IMR-90 (cell line): ENCODE measurements around the gene NINJ2. TPM values are rescaled to one million over a fixed set of nuclear protein-coding genes. Genes with fewer than 3 reads are reported as not detected.

Experiments used
- ATAC-seq: fragments of 200-7000 bp; cut with Tn5 transposase; 2 replicates; pipeline ENCODE4 v1.9.1; 2020; ENCODE audit warnings: low read depth, mild to moderate bottlenecking, moderate library complexity
- BruUV-seq: library from RNA; stranded (reverse); fragments of 400-500 nt; replicated peaks from 2 replicates; lab custom pipeline; 2021; lab: Mats Ljungman, UMichigan
- CTCF ChIA-PET: fragments of 300-600 bp; formaldehyde crosslinking; extraction: SDS; loops from one replicate; lab custom pipeline; 2021; ENCODE audit warnings: antibody characterized with exemption; lab: Yijun Ruan, JAX
- POLR2A ChIA-PET: fragments of 300-600 bp; sonication (Branson Sonifier 250); formaldehyde crosslinking; loops from one replicate; lab custom pipeline; 2022; ENCODE audit warnings: antibody characterized with exemption; ENCODE audit not compliant: unreplicated experiment; lab: Charles Lee
- DNase-seq: peaks from one replicate; pipeline ENCODE4 v3.0.0; 2013
- H2AFZ ChIP-seq: replicated peaks from 2 replicates; pipeline ENCODE3; 2013; ENCODE audit warnings: low read length, mild to moderate bottlenecking; ENCODE audit not compliant: poor library complexity
- H2AK5ac ChIP-seq: 2 replicates; pipeline ENCODE4 v1.6.1; 2013; ENCODE audit warnings: low read depth, low read length, inconsistent platforms
- H2AK9ac ChIP-seq: replicated peaks from 2 replicates; pipeline ENCODE3; 2013; ENCODE audit warnings: mild to moderate bottlenecking, low read depth, low read length, moderate library complexity; ENCODE audit not compliant: poor library complexity
- H2BK120ac ChIP-seq: 2 replicates; pipeline ENCODE4 v1.6.1; 2013; ENCODE audit warnings: low read depth, low read length, inconsistent platforms
- H2BK15ac ChIP-seq: 3 replicates; pipeline ENCODE4 v1.6.1; 2013; ENCODE audit warnings: low read depth, low read length, inconsistent platforms
- H2BK20ac ChIP-seq: 2 replicates; pipeline ENCODE4 v1.6.1; 2013; ENCODE audit warnings: low read depth, mild to moderate bottlenecking, inconsistent platforms, low read length, moderate library complexity
- H2BK5ac ChIP-seq: 2 replicates; pipeline ENCODE4 v1.6.1; 2013; ENCODE audit warnings: mild to moderate bottlenecking, low read depth, low read length, inconsistent platforms; ENCODE audit not compliant: poor library complexity, severe bottlenecking
- H3K14ac ChIP-seq: replicated peaks from 2 replicates; pipeline ENCODE4 v1.6.1; 2013; ENCODE audit warnings: low read depth, low read length, inconsistent platforms
- H3K18ac ChIP-seq: 2 replicates; pipeline ENCODE4 v1.6.1; 2013; ENCODE audit warnings: low read depth, low read length, control low read depth
- H3K23ac ChIP-seq: 2 replicates; pipeline ENCODE4 v1.6.1; 2013; ENCODE audit warnings: low read depth, low read length, inconsistent platforms
- H3K27ac ChIP-seq: 2 replicates; pipeline ENCODE4 v1.5.1; 2013; ENCODE audit warnings: mild to moderate bottlenecking, control low read depth, low read length; ENCODE audit not compliant: insufficient read depth
- H3K27me3 ChIP-seq: 2 replicates; pipeline ENCODE4 v1.6.1; 2013; ENCODE audit warnings: low read length; ENCODE audit not compliant: control insufficient read depth, insufficient read depth
- H3K36me3 ChIP-seq: 2 replicates; pipeline ENCODE4 v1.6.1; 2013; ENCODE audit warnings: low read length, mixed read lengths; ENCODE audit not compliant: control insufficient read depth, insufficient read depth
- H3K4ac ChIP-seq: 2 replicates; pipeline ENCODE4 v1.6.1; 2013; ENCODE audit warnings: low read depth, low read length, inconsistent platforms
- H3K4me1 ChIP-seq: 2 replicates; pipeline ENCODE4 v1.6.1; 2013; ENCODE audit warnings: low read length, mixed read lengths; ENCODE audit not compliant: control insufficient read depth, insufficient read depth
- H3K4me2 ChIP-seq: 2 replicates; pipeline ENCODE4 v1.6.1; 2013; ENCODE audit warnings: low read depth, mild to moderate bottlenecking, control low read depth, low read length, moderate library complexity
- H3K4me3 ChIP-seq: 2 replicates; pipeline ENCODE4 v1.5.1; 2013; ENCODE audit warnings: low read depth, mild to moderate bottlenecking, control low read depth, low read length, moderate library complexity; ENCODE audit not compliant: insufficient read depth
- H3K56ac ChIP-seq: 2 replicates; pipeline ENCODE4 v1.6.1; 2013; ENCODE audit warnings: low read length, inconsistent platforms; ENCODE audit not compliant: insufficient read depth; ENCODE audit errors: extremely low read depth
- H3K79me1 ChIP-seq, 2 experiments: 2 replicates each; pipeline ENCODE4 v1.6.1; 2013; ENCODE audit warnings: low read length in 2 of 2, inconsistent platforms in 1 of 2, low read depth in 1 of 2
- H3K9ac ChIP-seq: 2 replicates; pipeline ENCODE4 v1.6.1; 2013; ENCODE audit warnings: low read depth, low read length, control low read depth
- H3K9me1 ChIP-seq: 2 replicates; pipeline ENCODE4 v1.6.1; 2013; ENCODE audit warnings: low read length, inconsistent platforms; ENCODE audit not compliant: insufficient read depth
- H3K9me3 ChIP-seq: 2 replicates; pipeline ENCODE4 v1.6.1; 2013; ENCODE audit warnings: low read length; ENCODE audit not compliant: control insufficient read depth, insufficient read depth
- H4K20me1 ChIP-seq: 2 replicates; pipeline ENCODE4 v1.6.1; 2013; ENCODE audit warnings: low read length, inconsistent platforms; ENCODE audit not compliant: insufficient read depth
- H4K5ac ChIP-seq: 2 replicates; pipeline ENCODE4 v1.6.1; 2013; ENCODE audit warnings: mild to moderate bottlenecking, low read depth, low read length, control low read depth
- H4K8ac ChIP-seq, 2 experiments: 2 replicates each; pipeline ENCODE4 v1.6.1; 2013; ENCODE audit warnings: low read depth in 2 of 2, low read length in 2 of 2, control low read depth in 1 of 2, inconsistent platforms in 1 of 2
- H4K91ac ChIP-seq: 2 replicates; pipeline ENCODE4 v1.6.1; 2013; ENCODE audit warnings: low read depth, low read length, inconsistent platforms; ENCODE audit not compliant: insufficient read depth
- SMC3 ChIP-seq: fragments of 150-350 bp; IDR thresholded peaks from 2 replicates; pipeline ENCODE4 v1.6.1; 2016; ENCODE audit warnings: low read depth, mild to moderate bottlenecking, antibody characterized with exemption, low read length, moderate library complexity
- WGBS, 2 experiments: methylation state at CpG; one replicate each; pipeline versions ENCODE4 v1.1.5 to v1.1.7; 2013; ENCODE audit warnings: missing lambda C conversion rate in 2 of 2; ENCODE audit not compliant: insufficient read length in 1 of 2; ENCODE audit errors: extremely low coverage in 2 of 2; 5-methylcytosine and 5-hydroxymethylcytosine counted together
- dilution Hi-C: fragments of 300-500 bp; cut with HindIII; formaldehyde crosslinking; loops from one replicate; pipeline ENCODE4 v1.14.3; 2018; ENCODE audit warnings: low sequenced_read_pairs; ENCODE audit not compliant: unreplicated experiment
- in situ Hi-C: fragments of 300-500 bp; cut with MboI; formaldehyde crosslinking; loops from 3 replicates; pipeline ENCODE4 v1.14.3; 2019; ENCODE audit warnings: low sequenced_read_pairs, inconsistent platforms, mixed read lengths
- intact Hi-C: fragments of 100-400 bp; cut with micrococcal nuclease; formaldehyde crosslinking; loops from 2 replicates; pipeline ENCODE4 v1.10.0; 2022
- polyA plus RNA-seq, 3 experiments: library from polyadenylated mRNA; depleted of rRNA; stranded (reverse); fragments of >200 nt; gene quantifications; 2 replicates each; pipeline ENCODE4 v1.2.3, GENCODE V29; 2012; ENCODE audit warnings: low replicate concordance in 1 of 3
- total RNA-seq: library from RNA; depleted of rRNA; stranded (reverse); fragments of >200 nt; gene quantifications from 2 replicates; pipeline ENCODE4 v1.2.3, GENCODE V29; 2012

Gene NINJ2
- total and polyA plus RNA-seq, 2 of the 4 experiments (the other 2 are of a cell fraction), result not detected

DNA sequence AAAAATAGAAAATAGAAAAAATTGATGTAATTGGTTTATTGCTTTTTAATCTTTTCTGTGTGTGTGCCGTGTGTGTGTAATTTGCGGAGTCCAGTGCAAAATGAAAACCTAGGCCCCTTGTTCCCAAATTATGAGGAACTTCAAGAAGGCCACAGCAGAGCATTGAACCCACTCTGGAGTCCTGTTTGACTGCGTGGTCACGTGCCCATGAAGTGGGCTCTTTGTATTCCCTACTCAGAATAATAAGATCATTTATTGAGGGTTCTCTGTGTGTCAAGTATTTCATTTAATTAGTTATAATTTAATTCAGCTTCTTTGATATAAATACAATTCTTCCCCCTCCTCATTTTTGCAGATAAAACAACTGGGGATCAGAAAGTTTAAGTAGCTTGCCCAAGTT is 12.3 kb upstream of the NINJ2 start:
- H3K9me1 ChIP-seq, result no peaks in the 10 kb centered on the region
- no peak overlapping the region for H2AK9ac ChIP-seq
- H3K79me1 ChIP-seq, result no peaks in the 10 kb centered on the region
- H2BK5ac ChIP-seq, result no peak overlapping the region
- ChIA-PET CTCF (no interaction called here), POLR2A (interaction anchor here (0.7 kb wide), 1 partner anchor 264 kb away, joined by 3 read pairs; no protein-coding TSS in a partner anchor)
- no peak overlapping the region for H4K5ac ChIP-seq
- no peaks in the 10 kb centered on the region for H3K4me1 ChIP-seq
- no peaks in the 10 kb centered on the region for H3K36me3 ChIP-seq
- no peak overlapping the region for H4K91ac ChIP-seq
- H2AK5ac ChIP-seq, result no peak overlapping the region
- H4K20me1 ChIP-seq, result no peaks in the 10 kb centered on the region
- H2BK120ac ChIP-seq, result no peak overlapping the region
- H3K9me3 ChIP-seq, result no peaks in the 10 kb centered on the region
- WGBS, 2 experiments, result 100% methylated on average over 1 of the region's 4 CpGs
- H3K18ac ChIP-seq, result no peak overlapping the region
- H3K27me3 ChIP-seq, result peaks cover 27% of the 10 kb centered on the region
- no peak overlapping the region for H3K23ac ChIP-seq
- in situ Hi-C loops (no loop called here), intact Hi-C loops (no loop called here), dilution Hi-C loops (no loop called here)
- H3K27ac ChIP-seq, result no peak overlapping the region
- H2BK20ac ChIP-seq, result no peak overlapping the region
- no peak overlapping the region for H3K14ac ChIP-seq
- no peak overlapping the region for H3K4me2 ChIP-seq
- no peak overlapping the region for H3K4ac ChIP-seq
- no peak for TF ChIP-seq SMC3
- H2BK15ac ChIP-seq, result no peak overlapping the region
- H3K4me3 ChIP-seq, result no peak overlapping the region
- no peak overlapping the region for H3K9ac ChIP-seq
- no peak overlapping the region for H4K8ac ChIP-seq
- no peak for ATAC-seq
- no peak overlapping the region for H3K56ac ChIP-seq
- no peak for DNase-seq
- no peak overlapping the region for H2AFZ ChIP-seq
- BruUV-seq, result no TSS peak
